GM12874 (cell line): ENCODE results near the gene CMSS1.

Experiments used
- CTCF ChIP-seq: IDR thresholded peaks from 2 replicates; pipeline ENCODE4 v1.5.1; 2011; ENCODE audit warnings: low read depth, mild to moderate bottlenecking, control low read depth, low read length, moderate library complexity; ENCODE audit not compliant: insufficient read depth

CMSS1 gene

GRCh38 chr3:99952306-99952705 is 134.6 kb downstream of the CMSS1 start:
- TF ChIP-seq CTCF, result no peak

- TF ChIP-seq CTCF, result no peak
Observed at GRCh38 chr3:99953596-99953995, 135.9 kb downstream of the CMSS1 start.

GRCh38 chr3:99954914-99955644 is 137.4 kb downstream of the CMSS1 start:
- no peak for TF ChIP-seq CTCF

GRCh38 chr3:99955773-99956562 is 138.3 kb downstream of the CMSS1 start:
- TF ChIP-seq CTCF, result no peak

- TF ChIP-seq CTCF, result no peak
Observed at GRCh38 chr3:99957151-99957796, 139.6 kb downstream of the CMSS1 start.

- TF ChIP-seq CTCF, result no peak
Observed at GRCh38 chr3:99958222-99958912, 140.7 kb downstream of the CMSS1 start.
